ENCODE data around the gene CAPN13.

Gene CAPN13

GRCh38 chr2:30790879-30791278 is 16.4 kb downstream of the CAPN13 start:
- Histone ChIP-seq H3K27ac (no peak overlapping the region), H3K4me3 (IDR thresholded peaks at IDR 0.05; ENCODE audit: insufficient read depth, low read depth, low read length) (no peak overlapping the region), H4K20me1 (ENCODE audit: insufficient read depth) (no peaks in the 10 kb centered on the region), H3K9ac (no peak overlapping the region), H3K4me2 (no peak overlapping the region), H2AFZ (ENCODE audit: low read depth) (no peak overlapping the region), H3K79me2 (ENCODE audit: insufficient read depth, low read depth) (no peaks in the 10 kb centered on the region), H3K36me3 (ENCODE audit: insufficient read depth) (no peaks in the 10 kb centered on the region), H3K4me1 (ENCODE audit: low read depth, poor library complexity, severe bottlenecking) (no peaks in the 10 kb centered on the region), H3K27me3 (ENCODE audit: insufficient read depth, low read depth) (no peaks in the 10 kb centered on the region)
- no peak for TF ChIP-seq CTCF (conservative IDR thresholded peaks at IDR 0.05; ENCODE audit: low read depth, low read length)

GRCh38 chr2:30789670-30790210 is 17.5 kb downstream of the CAPN13 start:
- Histone ChIP-seq H4K20me1 (ENCODE audit: insufficient read depth) (no peaks in the 10 kb centered on the region), H3K4me2 (no peak overlapping the region), H3K9ac (no peak overlapping the region), H3K4me1 (ENCODE audit: low read depth, poor library complexity, severe bottlenecking) (no peaks in the 10 kb centered on the region), H3K36me3 (ENCODE audit: insufficient read depth) (no peaks in the 10 kb centered on the region), H3K79me2 (ENCODE audit: insufficient read depth, low read depth) (no peaks in the 10 kb centered on the region), H3K27me3 (ENCODE audit: insufficient read depth, low read depth) (no peaks in the 10 kb centered on the region), H3K4me3 (IDR thresholded peaks at IDR 0.05; ENCODE audit: insufficient read depth, low read depth, low read length) (no peak overlapping the region), H2AFZ (ENCODE audit: low read depth) (no peak overlapping the region), H3K27ac (no peak overlapping the region)
- no peak for TF ChIP-seq CTCF (conservative IDR thresholded peaks at IDR 0.05; ENCODE audit: low read depth, low read length)

- no peak for TF ChIP-seq CTCF (conservative IDR thresholded peaks at IDR 0.05; ENCODE audit: low read depth, low read length)
- Histone ChIP-seq H3K27ac (no peak overlapping the region), H3K4me2 (no peak overlapping the region), H3K27me3 (ENCODE audit: insufficient read depth, low read depth) (no peaks in the 10 kb centered on the region), H3K9ac (no peak overlapping the region), H3K79me2 (ENCODE audit: insufficient read depth, low read depth) (no peaks in the 10 kb centered on the region), H3K4me1 (ENCODE audit: low read depth, poor library complexity, severe bottlenecking) (no peaks in the 10 kb centered on the region), H4K20me1 (ENCODE audit: insufficient read depth) (no peaks in the 10 kb centered on the region), H2AFZ (ENCODE audit: low read depth) (no peak overlapping the region), H3K36me3 (ENCODE audit: insufficient read depth) (no peaks in the 10 kb centered on the region), H3K4me3 (IDR thresholded peaks at IDR 0.05; ENCODE audit: insufficient read depth, low read depth, low read length) (no peak overlapping the region)
Measured at GRCh38 chr2:30786923-30787685, 20.1 kb downstream of the CAPN13 start.

GRCh38 chr2:30784682-30785081 is 22.6 kb downstream of the CAPN13 start:
- H3K27me3 ChIP-seq (ENCODE audit: insufficient read depth, low read depth), result no peaks in the 10 kb centered on the region
- H3K9ac ChIP-seq, result no peak overlapping the region
- H3K4me3 ChIP-seq (IDR thresholded peaks at IDR 0.05; ENCODE audit: insufficient read depth, low read depth, low read length), result no peak overlapping the region
- TF ChIP-seq CTCF (conservative IDR thresholded peaks at IDR 0.05; ENCODE audit: low read depth, low read length), result no peak
- no peak overlapping the region for H2AFZ ChIP-seq (ENCODE audit: low read depth)
- no peaks in the 10 kb centered on the region for H3K36me3 ChIP-seq (ENCODE audit: insufficient read depth)
- no peak overlapping the region for H3K27ac ChIP-seq
- no peaks in the 10 kb centered on the region for H3K4me1 ChIP-seq (ENCODE audit: low read depth, poor library complexity, severe bottlenecking)
- no peak overlapping the region for H3K4me2 ChIP-seq
- H4K20me1 ChIP-seq (ENCODE audit: insufficient read depth), result no peaks in the 10 kb centered on the region
- no peaks in the 10 kb centered on the region for H3K79me2 ChIP-seq (ENCODE audit: insufficient read depth, low read depth)

Measured in KMS-11 (cell line).